BJ (cell line): ENCODE measurements around the gene CTTNBP2. TPM values are rescaled to one million over a fixed set of nuclear protein-coding genes. Genes with fewer than 3 reads are reported as not detected.

Experiments
- CTCF ChIA-PET: fragments of 350-600 bp; formaldehyde crosslinking; extraction: SDS; loops from one replicate; lab custom pipeline; 2021; ENCODE audit warnings: antibody characterized with exemption, inconsistent platforms; lab: Yijun Ruan, JAX
- POLR2A ChIA-PET: fragments of 300-600 bp; sonication (Branson Sonifier 250); formaldehyde crosslinking; extraction: SDS; loops from one replicate; lab custom pipeline; 2021; ENCODE audit warnings: antibody characterized with exemption; lab: Charles Lee
- DNase-seq: peaks from one replicate; pipeline ENCODE4 v3.0.0-alpha.2; 2011; ENCODE audit warnings: low read depth
- H3K27me3 ChIP-seq: 2 replicates; pipeline ENCODE4 v1.6.0; 2011; ENCODE audit warnings: low read length; ENCODE audit not compliant: control insufficient read depth, insufficient read depth
- H3K36me3 ChIP-seq: 2 replicates; pipeline ENCODE4 v1.5.1; 2011; ENCODE audit warnings: low read length; ENCODE audit not compliant: control insufficient read depth, insufficient read depth
- H3K4me3 ChIP-seq: 2 replicates; pipeline ENCODE4 v1.5.1; 2011; ENCODE audit warnings: low read depth, mild to moderate bottlenecking, control low read depth, low read length
- CTCF ChIP-seq: IDR thresholded peaks from 2 replicates; pipeline ENCODE4 v1.5.1; 2011; ENCODE audit warnings: low read depth, mild to moderate bottlenecking, control low read depth, inconsistent platforms, low read length, moderate library complexity; ENCODE audit not compliant: insufficient read depth
- polyA plus RNA-seq: library from polyadenylated mRNA; depleted of rRNA; stranded (reverse); fragments of >200 nt; gene quantifications from 2 replicates; pipeline ENCODE4 v1.2.3, GENCODE V29; 2011

Gene CTTNBP2
- polyA plus RNA-seq, 1 experiment, result 0.34 TPM

DNA sequence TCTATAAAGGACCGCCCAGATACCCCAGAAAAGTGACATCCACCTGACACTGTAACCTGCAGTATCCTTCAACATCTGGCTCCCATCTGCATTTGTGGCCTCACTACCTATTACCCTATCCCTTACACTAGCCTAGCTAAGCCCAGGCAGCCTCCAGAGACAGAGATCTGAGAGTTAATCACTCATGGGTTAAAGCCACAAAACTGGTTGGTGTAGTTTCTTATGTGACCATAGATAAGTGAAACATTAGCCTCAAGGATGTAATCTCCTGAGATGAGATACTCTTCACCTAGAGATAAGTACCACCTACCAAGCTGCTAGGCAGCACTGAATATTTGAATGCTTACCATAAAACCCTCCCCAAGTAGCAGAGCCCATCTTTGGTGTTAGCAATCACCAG lies 35.4 kb downstream of the CTTNBP2 start:
- no peak for TF ChIP-seq CTCF
- ChIA-PET POLR2A (no interaction called here), CTCF (no interaction called here)
- no peak for DNase-seq
- Histone ChIP-seq H3K4me3 (no peak overlapping the region), H3K36me3 (no peaks in the 10 kb centered on the region), H3K27me3 (peaks cover 2% of the 10 kb centered on the region; the same call in 1 of the 2 replicates)

DNA sequence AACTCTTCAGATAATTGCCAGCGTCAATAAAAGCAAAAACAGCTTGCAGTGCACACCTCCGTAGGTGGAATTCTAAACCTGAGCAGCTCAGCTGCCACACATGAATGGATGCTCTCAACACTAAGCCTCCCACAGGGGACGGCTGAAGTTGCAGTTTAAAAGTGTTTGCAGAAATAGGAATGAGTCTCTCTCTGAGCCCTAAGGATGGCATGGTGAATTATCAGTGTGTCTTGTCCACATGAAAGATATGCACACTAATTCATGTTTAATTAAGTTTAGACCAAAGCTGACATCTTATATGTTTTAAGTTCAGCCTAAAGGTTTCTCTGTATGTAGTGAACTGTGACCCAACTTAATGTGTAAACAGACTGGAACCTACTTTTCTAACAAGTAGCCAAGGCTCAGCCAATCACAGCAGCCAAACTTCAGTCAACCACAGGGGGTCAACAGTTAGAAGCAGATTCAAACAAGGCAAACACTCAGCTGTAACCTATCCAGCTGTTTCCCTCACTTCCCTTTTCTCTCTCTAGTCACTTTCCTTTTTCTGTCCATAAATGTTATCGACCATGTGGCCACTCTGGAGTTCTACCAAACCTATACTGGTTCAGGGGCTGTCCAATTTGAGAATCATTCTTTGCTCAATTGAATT lies 38.1 kb downstream of the CTTNBP2 start:
- H3K4me3 ChIP-seq, result no peak overlapping the region
- POLR2A ChIA-PET, result no interaction called here
- CTCF ChIA-PET, result interaction anchor here (1.3 kb wide), 1 partner anchor 364 kb away, joined by 4 read pairs; no protein-coding TSS in a partner anchor
- H3K27me3 ChIP-seq, result peaks cover 2% of the 10 kb centered on the region; the same call in 1 of the 2 replicates
- TF ChIP-seq CTCF, result no peak
- no peaks in the 10 kb centered on the region for H3K36me3 ChIP-seq
- DNase-seq, result no peak

DNA sequence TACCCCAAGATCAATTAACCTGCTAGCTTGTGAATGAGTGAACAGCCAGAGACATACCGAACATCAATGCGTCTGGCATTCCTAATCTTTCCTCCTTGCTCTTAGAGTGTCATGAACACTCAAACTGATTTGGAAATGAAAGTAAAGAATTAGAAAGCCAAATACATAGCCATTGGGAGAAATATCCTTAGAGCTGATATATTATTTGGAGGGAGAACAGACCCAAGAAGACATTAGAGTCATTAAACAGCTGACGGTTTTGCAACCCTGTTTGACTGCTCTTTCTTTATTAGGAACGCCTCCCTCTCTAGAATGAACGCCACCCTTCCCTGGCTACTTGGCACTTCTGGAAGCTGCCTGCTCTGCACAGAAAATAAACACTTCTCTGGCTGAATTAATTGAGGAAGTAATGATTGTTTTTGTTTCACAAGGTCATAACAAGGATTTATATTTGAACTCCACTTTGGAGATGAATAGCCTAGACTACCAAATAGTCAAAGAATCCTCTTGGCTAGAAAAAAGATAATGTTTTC lies 42.8 kb downstream of the CTTNBP2 start:
- no peak for TF ChIP-seq CTCF
- POLR2A ChIA-PET, result no interaction called here
- Histone ChIP-seq H3K36me3 (no peaks in the 10 kb centered on the region), H3K4me3 (no peak overlapping the region), H3K27me3 (peaks cover 2% of the 10 kb centered on the region; the same call in 1 of the 2 replicates)
- CTCF ChIA-PET, result interaction anchor here (1.2 kb wide), 1 partner anchor 80 kb away, joined by 3 read pairs; no protein-coding TSS in a partner anchor
- DNase-seq, result no peak

DNA sequence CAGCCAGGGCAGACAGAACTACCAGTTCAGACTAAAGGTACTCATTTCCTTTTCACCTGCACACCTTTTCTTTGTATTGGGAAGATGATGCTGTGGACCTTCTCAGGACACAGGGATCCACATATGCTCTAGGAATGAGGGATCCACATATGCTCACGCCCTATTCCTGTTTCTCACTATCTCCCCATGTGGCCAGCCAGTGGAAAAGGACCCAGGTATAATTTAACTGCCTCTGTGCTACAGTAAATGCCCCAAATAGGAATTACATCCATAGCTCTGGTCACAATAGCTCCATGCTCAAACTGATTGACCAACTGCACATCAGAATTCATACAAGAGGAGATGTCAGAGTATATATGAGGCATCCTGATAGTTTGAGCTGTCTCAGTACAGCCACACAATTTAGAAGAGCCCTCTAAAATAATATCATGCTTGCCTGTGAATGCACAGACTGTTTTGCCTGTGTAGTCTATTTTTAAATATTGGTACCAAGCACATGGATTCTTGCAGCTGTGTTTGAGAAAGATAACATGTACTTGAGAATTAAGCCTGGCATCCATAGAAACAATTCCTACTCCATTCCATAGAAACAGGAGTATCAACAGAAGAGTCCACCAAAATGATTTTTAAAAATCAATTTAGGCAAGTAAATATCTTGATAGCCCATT lies 43.7 kb downstream of the CTTNBP2 start:
- ChIA-PET POLR2A (interaction anchor here (0.6 kb wide), 1 partner anchor 18 kb away, joined by 5 read pairs; no protein-coding TSS in a partner anchor), CTCF (interaction anchor here (1.2 kb wide), 1 partner anchor 79 kb away, joined by 3 read pairs; no protein-coding TSS in a partner anchor)
- no peak for TF ChIP-seq CTCF

GRCh38 chr7:117828825-117829224 lies 44.4 kb downstream of the CTTNBP2 start:
- no peaks in the 10 kb centered on the region for H3K36me3 ChIP-seq
- H3K4me3 ChIP-seq, result no peak overlapping the region
- CTCF ChIA-PET, result no interaction called here
- DNase-seq, result no peak
- POLR2A ChIA-PET, result no interaction called here
- no peak for TF ChIP-seq CTCF
- H3K27me3 ChIP-seq, result peaks cover 2% of the 10 kb centered on the region; the same call in 1 of the 2 replicates

More for the DNA sequence above, 43.7 kb downstream of the CTTNBP2 start:
- no peak for DNase-seq
- peaks cover 2% of the 10 kb centered on the region; the same call in 1 of the 2 replicates for H3K27me3 ChIP-seq
- H3K36me3 ChIP-seq, result no peaks in the 10 kb centered on the region
- no peak overlapping the region for H3K4me3 ChIP-seq
